Transverse colon (tissue), 4 donors: ENCODE data around the gene HYCC2. TPM values are rescaled to one million over a fixed set of nuclear protein-coding genes. Genes with fewer than 3 reads are reported as not detected.

ENCODE experiments used
- DNase-seq: peaks from one replicate; pipeline ENCODE4 v3.0.0-alpha.2; 2019
- H3K27ac ChIP-seq, 4 donors: fragments of 200-600 bp; sonication (generic); 2 replicates each; pipeline ENCODE4 v1.5.1; 2016 to 2018; ENCODE audit warnings: inconsistent platforms in 4 of 4
- H3K27me3 ChIP-seq: fragments of 200-600 bp; sonication (generic); 2 replicates; pipeline ENCODE4 v1.5.1; 2017; ENCODE audit warnings: inconsistent platforms
- H3K36me3 ChIP-seq, 4 donors: fragments of 200-600 bp; sonication (generic); 2 replicates each; pipeline ENCODE4 v1.5.1; 2017 to 2019; ENCODE audit warnings: inconsistent platforms in 4 of 4
- H3K4me1 ChIP-seq, 4 donors: fragments of 200-600 bp; sonication (generic); 2 replicates each; pipeline ENCODE4 v1.5.1; 2017 to 2020; ENCODE audit warnings: inconsistent platforms in 4 of 4
- H3K4me3 ChIP-seq, 4 donors: fragments of 200-600 bp; sonication (generic); 1 replicate in 1 of 4; 2 replicates in 3 of 4; pipeline versions ENCODE4 v1.5.1 to v1.6.1; 2017 to 2019; ENCODE audit warnings: inconsistent platforms in 4 of 4
- H3K9me3 ChIP-seq, 2 donors: fragments of 200-600 bp; sonication (generic); 2 replicates each; pipeline ENCODE4 v1.5.1; 2017 to 2019; ENCODE audit warnings: inconsistent platforms in 2 of 2
- CTCF ChIP-seq, 5 experiments: fragments of 200-600 bp in 3 of 5; fragments of 450-650 bp in 2 of 5; sonication (generic) in 3 of 5; IDR thresholded peaks; 1 replicate in 2 of 5; 2 replicates in 3 of 5; pipeline ENCODE4 v1.5.1; 2016 to 2017; ENCODE audit warnings: antibody characterized with exemption in 5 of 5, inconsistent platforms in 3 of 5, mild to moderate bottlenecking in 2 of 5, moderate library complexity in 1 of 5
- EP300 ChIP-seq: sonication (generic); formaldehyde crosslinking; IDR thresholded peaks from one replicate; pipeline ENCODE4 v1.6.1; 2017; ENCODE audit warnings: antibody characterized with exemption, low read depth
- POLR2A ChIP-seq: fragments of 450-650 bp; IDR thresholded peaks from one replicate; pipeline ENCODE4 v1.6.1; 2016; ENCODE audit warnings: antibody characterized with exemption, mild to moderate bottlenecking, moderate library complexity
- POLR2AphosphoS5 ChIP-seq, 3 donors: sonication (generic); formaldehyde crosslinking; IDR thresholded peaks; one replicate each; pipeline ENCODE4 v1.6.1; 2016; ENCODE audit warnings: antibody characterized with exemption in 3 of 3
- WGBS, 2 donors: methylation state at CpG; one replicate each; pipeline ENCODE4 v1.1.5; 2018; ENCODE audit warnings: low coverage in 1 of 2; 5-methylcytosine and 5-hydroxymethylcytosine counted together
- in situ Hi-C, 4 donors: fragments of 200-750 bp; cut with MboI; loops; one replicate each; pipeline versions ENCODE4 v1.15.0 to v1.15.1; 2017; ENCODE audit warnings: low sequenced_read_pairs in 3 of 4, low pct_ligation_motif_present in 1 of 4, low pct_unique_long_range_greater_than_20kb in 1 of 4
- intact Hi-C: fragments of 100-400 bp; cut with DNase I; formaldehyde crosslinking; loops from one replicate; pipeline ENCODE4 v1.15.1; 2023; ENCODE audit warnings: low total_unique reads
- total RNA-seq, 4 donors: library from RNA; depleted of rRNA; stranded (reverse); fragments of >200 nt; gene quantifications; one replicate each; pipeline ENCODE4 v1.1.0, GENCODE V29; 2016

The HYCC2 gene
- 100 to 1,000 TPM in 1 of 4 donors, 10 to 100 TPM in 3; 23.9 to 104 (median 35.8) TPM for total RNA-seq

GRCh38 chr2:201071479-201072200 is at the start of gene HYCC2, which contains the start of gene NDUFB3:
TSS of gene HYCC2 (minus strand) at chr2:201071671. CDS start at chr2:201024009, 47,662 bp downstream.
TSS of gene NDUFB3 (plus strand) at chr2:201072001. CDS start at chr2:201078883, 6,882 bp downstream.
- Histone ChIP-seq H3K4me1 (peaks cover 33 to 55% (median 39%) of the 10 kb centered on the region in 4 donors), H3K4me3 (peak within 1 kb of the TSS; percentile 77 to 89 (median 82)), H3K27ac (peak within 1 kb of the TSS; percentile 88 to 92 (median 90)), H3K36me3 (no peaks in the 10 kb centered on the region), H3K9me3 (no peaks in the 10 kb centered on the region), H3K27me3 (no peaks in the 10 kb centered on the region)
- DNase-seq, result peak; percentile 94
- TF ChIP-seq POLR2AphosphoS5 (IDR thresholded peaks at IDR 0.05), result peak; percentile 91 to 95 (median 93)
- TF ChIP-seq POLR2A, result peak; percentile 88
- peak; percentile 27 to 66 (median 40) for TF ChIP-seq CTCF (IDR thresholded peaks at IDR 0.05)
- peak; percentile 26 for TF ChIP-seq EP300
- intact Hi-C loops, result no loop called here
- in situ Hi-C loops, result loop anchor here (10.0 to 25.0 kb wide), 4 partner anchors 103 to 167 kb away; partner anchors contain the start of gene ORC2 (in 2 of the 4)
- 0% methylated on average over 1 to 30 of the region's 34 CpGs for whole genome bisulfite sequencing, 2 donors

- no peak for DNase-seq
- TF ChIP-seq CTCF (IDR thresholded peaks at IDR 0.05) (no peak), POLR2AphosphoS5 (IDR thresholded peaks at IDR 0.05) (no peak), POLR2A (no peak), EP300 (no peak)
- 16 to 19% methylated on average over 4 to 12 of the region's 12 CpGs for WGBS, 2 donors
- Histone ChIP-seq H3K27me3 (no peaks in the 10 kb centered on the region), H3K4me1 (peaks cover 0 to 67% (median 25%) of the 10 kb centered on the region in 4 donors), H3K4me3 (peak overlapping the region; percentile 86 to 97 (median 92)), H3K9me3 (no peaks in the 10 kb centered on the region), H3K36me3 (no peaks in the 10 kb centered on the region), H3K27ac (peak overlapping the region; percentile 99 to 100 (median 100))
- intact Hi-C loops, result no loop called here
- in situ Hi-C loops, result no loop called here
Measured at GRCh38 chr2:201118961-201119854, 47.7 kb upstream of the HYCC2 start.

- in situ Hi-C loops (no loop called here), intact Hi-C loops (no loop called here)
- no peaks in the 10 kb centered on the region for H3K36me3 ChIP-seq
- H3K4me1 ChIP-seq, result peaks cover 0 to 59% (median 22%) of the 10 kb centered on the region in 4 donors
- peak; percentile 92 for DNase-seq
- WGBS, 2 donors, result 1 to 6% methylated on average over 11 to 48 of the region's 48 CpGs
- TF ChIP-seq EP300, result no peak
- TF ChIP-seq POLR2AphosphoS5 (IDR thresholded peaks at IDR 0.05), result peak; percentile 69 to 82 (median 80)
- peak; percentile 75 for TF ChIP-seq POLR2A
- peak; percentile 34 to 69 (median 43) for TF ChIP-seq CTCF (IDR thresholded peaks at IDR 0.05)
- peak overlapping the region; percentile 86 to 97 (median 92) for H3K4me3 ChIP-seq
- no peaks in the 10 kb centered on the region for H3K9me3 ChIP-seq
- no peaks in the 10 kb centered on the region for H3K27me3 ChIP-seq
- H3K27ac ChIP-seq, result peak overlapping the region; percentile 99 to 100 (median 100)
Measured at GRCh38 chr2:201118121-201118960, 46.9 kb upstream of the HYCC2 start.
